Smooth muscle cell (in vitro differentiated cells): Measurements from ENCODE around the gene RNF40. TPM values are rescaled to one million over a fixed set of nuclear protein-coding genes. Genes with fewer than 3 reads are reported as not detected.

Experiments used
- DNase-seq: peaks from one replicate; lab custom pipeline; 2025; ENCODE audit not compliant: unreplicated experiment; lab: John Stamatoyannopoulos, UW
- H2AFZ ChIP-seq: fragments of 200-600 bp; sonication (generic); 2 replicates; pipeline ENCODE4 v1.6.0; 2016; ENCODE audit warnings: antibody characterized with exemption, low read depth, mild to moderate bottlenecking
- H3F3A ChIP-seq: fragments of 200-600 bp; sonication (generic); 2 replicates; pipeline ENCODE4 v1.6.0; 2017; ENCODE audit warnings: antibody characterized with exemption, low read depth
- H3K27ac ChIP-seq: fragments of 200-600 bp; sonication (generic); 2 replicates; pipeline ENCODE4 v1.5.1; 2016; ENCODE audit warnings: low read depth, mild to moderate bottlenecking
- H3K27me3 ChIP-seq: fragments of 200-600 bp; sonication (generic); 2 replicates; pipeline ENCODE4 v1.6.1; 2016; ENCODE audit warnings: low read depth, mild to moderate bottlenecking
- H3K36me3 ChIP-seq: fragments of 200-600 bp; sonication (generic); 2 replicates; pipeline ENCODE4 v1.5.1; 2016; ENCODE audit warnings: low read depth
- H3K4me1 ChIP-seq: fragments of 200-600 bp; sonication (generic); 2 replicates; pipeline ENCODE4 v1.5.1; 2016; ENCODE audit warnings: low read depth
- H3K4me2 ChIP-seq: fragments of 200-600 bp; sonication (generic); 2 replicates; pipeline ENCODE4 v1.6.0; 2016; ENCODE audit warnings: mild to moderate bottlenecking
- H3K4me3 ChIP-seq: fragments of 200-600 bp; sonication (generic); 2 replicates; pipeline ENCODE4 v1.5.1; 2016; ENCODE audit warnings: mild to moderate bottlenecking
- H3K79me2 ChIP-seq: fragments of 200-600 bp; sonication (generic); 2 replicates; pipeline ENCODE4 v1.6.0; 2016; ENCODE audit warnings: low read depth, mild to moderate bottlenecking
- H3K9ac ChIP-seq: fragments of 200-600 bp; sonication (generic); 2 replicates; pipeline ENCODE4 v1.6.0; 2016; ENCODE audit warnings: low read depth
- H3K9me3 ChIP-seq: fragments of 200-600 bp; sonication (generic); replicated peaks from 2 replicates; pipeline ENCODE4 v1.5.1; 2016; ENCODE audit warnings: low read depth
- H4K20me1 ChIP-seq: fragments of 200-600 bp; sonication (generic); 2 replicates; pipeline ENCODE4 v1.6.0; 2016; ENCODE audit warnings: low read depth
- CTCF ChIP-seq: fragments of 200-600 bp; sonication (generic); IDR thresholded peaks from 2 replicates; pipeline ENCODE4 v1.5.1; 2017; ENCODE audit warnings: borderline replicate concordance, mild to moderate bottlenecking, antibody characterized with exemption; ENCODE audit not compliant: insufficient read depth, poor library complexity, severe bottlenecking
- WGBS: methylation state at CpG from one replicate; pipeline ENCODE4 v1.1.7; 2016; ENCODE audit warnings: low lambda C conversion rate; 5-methylcytosine and 5-hydroxymethylcytosine counted together
- polyA plus RNA-seq: library from polyadenylated mRNA; unstranded; fragments of >200 nt; fragmentation: Nextera tagmentation; extraction: Ambion mirVana; gene quantifications from 2 replicates; pipeline ENCODE4 v1.2.1, GENCODE V29; 2016
- small RNA-seq: library from RNA; depleted of rRNA; stranded (forward); fragments of <200 nt; gene quantifications from one replicate; pipeline ENCODE3, GENCODE V24; 2014
- total RNA-seq: library from RNA; depleted of rRNA; stranded (reverse); fragments of >200 nt; gene quantifications from 2 replicates; pipeline ENCODE4 v1.2.3, GENCODE V29; 2014

The RNF40 gene
- total and polyA plus RNA-seq, 2 experiments from 2014 or later: 66.1 to 92.5 TPM

GRCh38 chr16:30821891-30822290 is 59.8 kb downstream of the RNF40 start:
- H2AFZ ChIP-seq: no peak overlapping the region
- no peak overlapping the region for H3K9ac ChIP-seq
- no peaks in the 10 kb centered on the region for H3K79me2 ChIP-seq
- no peak for DNase-seq
- no peak overlapping the region for H3K4me3 ChIP-seq
- H3K27ac ChIP-seq: no peak overlapping the region
- no peaks in the 10 kb centered on the region for H3K9me3 ChIP-seq
- H4K20me1 ChIP-seq: no peaks in the 10 kb centered on the region
- H3K4me2 ChIP-seq: no peak overlapping the region
- H3K27me3 ChIP-seq: no peaks in the 10 kb centered on the region
- no peak for TF ChIP-seq CTCF
- no peaks in the 10 kb centered on the region for H3F3A ChIP-seq
- no peaks in the 10 kb centered on the region for H3K4me1 ChIP-seq
- 89% methylated on average over 17 of the region's 17 CpGs for WGBS
- H3K36me3 ChIP-seq: no peaks in the 10 kb centered on the region

Small RNA genes within 50 kb of the gene (small RNA-seq; reads per million reads assigned to genes)
- not detected for gene RF00017

Other genes starting within 250 kb of the RNF40 start
- gene ZNF768, start 235.8 kb upstream of the RNF40 start, total RNA-seq: 17.8 and 18.6 TPM in 2 replicates
- 15.4 and 17.5 TPM in 2 replicates for gene ZNF768, start 235.8 kb upstream of the RNF40 start, polyA plus RNA-seq
- gene ZNF747, start 227.5 kb upstream of the RNF40 start, total RNA-seq: 5.6 and 6.3 TPM in 2 replicates
- 5.7 and 6.9 TPM in 2 replicates for gene ZNF747, start 227.5 kb upstream of the RNF40 start, polyA plus RNA-seq
- 1.6 and 5.0 TPM in 2 replicates for gene ZNF764, start 203.9 kb upstream of the RNF40 start, total RNA-seq
- 4.0 and 6.5 TPM in 2 replicates for gene ZNF764, start 203.9 kb upstream of the RNF40 start, polyA plus RNA-seq
- gene ZNF688, start 190.6 kb upstream of the RNF40 start, total RNA-seq: 6.2 and 6.9 TPM in 2 replicates
- gene ZNF688, start 190.6 kb upstream of the RNF40 start, polyA plus RNA-seq: 16.4 and 16.8 TPM in 2 replicates
- 8.1 and 12.9 TPM in 2 replicates for gene ZNF785, start 176.6 kb upstream of the RNF40 start, total RNA-seq
- 3.8 and 6.8 TPM in 2 replicates for gene ZNF785, start 176.6 kb upstream of the RNF40 start, polyA plus RNA-seq
- gene ZNF689, start 151.9 kb upstream of the RNF40 start, total RNA-seq: 9.9 and 10.0 TPM in 2 replicates
- gene ZNF689, start 151.9 kb upstream of the RNF40 start, polyA plus RNA-seq: 8.2 and 10.6 TPM in 2 replicates
- 7.4 and 22.0 TPM in 2 replicates for gene PRR14, start 111.4 kb upstream of the RNF40 start, total RNA-seq
- gene PRR14, start 111.4 kb upstream of the RNF40 start, polyA plus RNA-seq: 16.7 and 26.1 TPM in 2 replicates
- 18.3 and 22.3 TPM in 2 replicates for gene FBRS, start 103.9 kb upstream of the RNF40 start, total RNA-seq
- gene FBRS, start 103.9 kb upstream of the RNF40 start, polyA plus RNA-seq: 21.9 and 25.0 TPM in 2 replicates
- gene SRCAP, start 63.2 kb upstream of the RNF40 start, total RNA-seq: 9.0 and 16.2 TPM in 2 replicates
- gene SRCAP, start 63.2 kb upstream of the RNF40 start, polyA plus RNA-seq: 14.5 and 24.9 TPM in 2 replicates
- 24.9 and 35.9 TPM in 2 replicates for gene PHKG2, start 13.9 kb upstream of the RNF40 start, total RNA-seq
- 39.1 and 40.1 TPM in 2 replicates for gene PHKG2, start 13.9 kb upstream of the RNF40 start, polyA plus RNA-seq
- 2.2 and 5.2 TPM in 2 replicates for gene CFAP119, start 260 bp upstream of the RNF40 start, total RNA-seq
- 3.0 and 3.5 TPM in 2 replicates for gene CFAP119, start 260 bp upstream of the RNF40 start, polyA plus RNA-seq
- gene ZNF629, start 24.9 kb downstream of the RNF40 start, total RNA-seq: 11.2 and 11.6 TPM in 2 replicates
- 13.0 and 13.4 TPM in 2 replicates for gene ZNF629, start 24.9 kb downstream of the RNF40 start, polyA plus RNA-seq
- 27.8 and 34.2 TPM in 2 replicates for gene BCL7C, start 131.8 kb downstream of the RNF40 start, total RNA-seq
- 68.1 and 76.1 TPM in 2 replicates for gene BCL7C, start 131.8 kb downstream of the RNF40 start, polyA plus RNA-seq
- gene CTF1, start 134.3 kb downstream of the RNF40 start, total RNA-seq: 0.76 and 1.7 TPM in 2 replicates
- gene CTF1, start 134.3 kb downstream of the RNF40 start, polyA plus RNA-seq: 8.1 and 8.2 TPM in 2 replicates
- gene FBXL19, start 161.2 kb downstream of the RNF40 start, total RNA-seq: 4.5 and 8.5 TPM in 2 replicates
- gene FBXL19, start 161.2 kb downstream of the RNF40 start, polyA plus RNA-seq: 1.3 and 1.6 TPM in 2 replicates
- gene ORAI3, start 186.7 kb downstream of the RNF40 start, total RNA-seq: 33.7 and 34.9 TPM in 2 replicates
- 39.4 and 44.0 TPM in 2 replicates for gene ORAI3, start 186.7 kb downstream of the RNF40 start, polyA plus RNA-seq
- gene SETD1A, start 195.4 kb downstream of the RNF40 start, total RNA-seq: 1.9 and 2.9 TPM in 2 replicates
- gene SETD1A, start 195.4 kb downstream of the RNF40 start, polyA plus RNA-seq: 1.2 and 3.3 TPM in 2 replicates
- 5.5 and 10.8 TPM in 2 replicates for gene HSD3B7, start 222.9 kb downstream of the RNF40 start, total RNA-seq
- gene HSD3B7, start 222.9 kb downstream of the RNF40 start, polyA plus RNA-seq: 15.1 and 15.5 TPM in 2 replicates
- gene STX1B, start 248.3 kb downstream of the RNF40 start, total RNA-seq: 0.72 and 1.4 TPM in 2 replicates
- gene STX1B, start 248.3 kb downstream of the RNF40 start, polyA plus RNA-seq: 1.0 and 2.1 TPM in 2 replicates